SK-MEL-5 (cell line): ENCODE results near the gene THSD4. TPM values are rescaled to one million over a fixed set of nuclear protein-coding genes. Genes with fewer than 3 reads are reported as not detected.

ENCODE experiments used
- DNase-seq: peaks from one replicate; pipeline ENCODE4 v3.0.0-alpha.2; 2016; ENCODE audit warnings: low read depth, low spot score
- in situ Hi-C: cut with HindIII; loops from 2 replicates; pipeline ENCODE4 v1.10.0; 2016; ENCODE audit warnings: low sequenced_read_pairs, high pct_unique_total_duplicates, low pct_unique_long_range_greater_than_20kb
- total RNA-seq: library from RNA; depleted of rRNA; stranded (reverse); fragments of >200 nt; shearing (Covaris generic); gene quantifications from 2 replicates; pipeline ENCODE4 v1.2.3, GENCODE V29; 2014

THSD4 gene
- total RNA-seq, 1 experiment from 2014 or later = 0.50 TPM

DNA sequence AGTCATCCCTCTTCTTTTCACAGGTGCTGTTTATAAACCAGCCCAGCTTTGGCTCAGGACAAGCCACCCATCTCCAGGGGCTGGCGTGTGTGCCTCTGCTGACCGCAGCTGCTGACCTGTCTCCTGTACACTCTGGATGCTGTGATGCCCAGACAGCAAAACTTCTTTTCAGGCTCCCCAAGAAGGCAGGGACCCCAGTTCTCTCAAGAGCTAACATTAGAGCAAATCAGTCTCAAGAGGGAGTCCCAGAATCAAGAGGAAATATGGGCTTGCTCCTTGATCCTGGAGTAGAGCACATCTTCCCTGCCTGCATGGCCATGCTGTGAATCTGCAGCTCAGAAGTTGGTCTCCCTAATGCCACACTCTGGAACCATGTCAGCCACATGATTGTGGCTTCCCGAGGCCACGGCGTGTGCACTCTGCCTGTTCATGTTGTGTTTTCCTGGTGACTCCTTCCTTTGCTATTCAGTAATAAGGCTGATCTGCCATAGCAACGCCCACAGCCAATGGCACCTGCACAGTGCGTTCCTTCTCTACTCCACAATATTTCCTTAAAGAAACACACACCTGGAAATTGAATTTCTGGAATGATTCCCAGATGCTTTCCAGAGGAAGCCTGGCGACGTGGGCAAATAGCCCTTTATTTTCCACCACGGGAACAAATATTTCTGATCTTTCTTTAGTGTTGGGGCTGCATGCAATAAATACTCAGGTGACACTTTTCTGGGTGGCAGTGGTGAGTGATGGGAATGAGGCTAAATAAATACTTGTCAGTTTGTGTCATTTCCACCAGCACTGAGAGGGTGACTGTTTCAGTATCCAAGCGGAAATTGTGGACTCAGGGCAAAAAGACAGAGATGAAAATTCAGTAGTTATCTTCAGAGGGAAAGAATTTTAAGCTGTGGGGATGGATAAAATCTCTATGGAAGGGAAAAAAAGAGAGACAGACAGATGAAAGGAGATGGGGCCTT lies 21.9 kb upstream of the THSD4 start:
- no peak for DNase-seq
- in situ Hi-C loops = no loop called here

- DNase-seq = no peak
- in situ Hi-C loops = no loop called here
These were observed 21.1 kb upstream of the THSD4 start for GRCh38 chr15:71094137-71094536.

DNA sequence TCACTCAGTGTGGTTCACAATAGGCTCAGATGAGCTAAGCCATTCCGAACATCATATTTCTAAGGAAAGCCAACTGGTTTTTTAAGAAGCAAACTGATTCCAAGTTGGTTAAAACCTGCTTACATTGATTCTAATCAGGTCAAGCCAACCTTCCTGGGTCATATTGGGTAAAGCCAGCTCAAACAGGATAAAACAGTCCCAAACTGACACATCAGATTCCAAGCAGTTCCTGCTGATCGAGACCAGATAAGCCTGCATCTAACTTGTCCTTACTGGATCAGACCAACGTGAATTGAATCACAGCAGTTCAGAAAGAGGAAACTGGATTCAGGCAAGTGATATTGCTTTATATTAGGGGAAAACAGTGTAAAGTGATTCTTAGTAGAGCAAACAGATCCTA lies 18.6 kb upstream of the THSD4 start:
- no peak for DNase-seq
- in situ Hi-C loops = no loop called here

DNA sequence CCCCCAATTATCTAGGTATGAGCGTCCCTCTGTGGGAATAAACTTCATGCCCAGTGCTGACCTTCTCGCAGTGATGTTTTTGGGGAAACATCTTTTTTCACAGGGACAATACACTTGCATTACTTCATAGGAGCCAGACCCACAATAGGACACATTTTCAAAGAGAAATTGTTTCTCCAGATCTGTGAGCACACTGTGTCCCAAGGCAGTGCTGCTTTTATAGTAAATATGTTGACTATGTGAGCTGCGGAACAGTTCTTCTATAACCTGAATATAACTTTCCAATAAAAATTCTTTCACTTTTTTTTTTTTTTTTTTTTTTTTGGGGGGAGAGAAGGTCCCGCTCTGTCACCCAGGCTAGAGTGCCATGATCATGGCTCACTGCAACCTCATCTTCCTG lies 17.4 kb upstream of the THSD4 start:
- no peak for DNase-seq
- in situ Hi-C loops = no loop called here

DNA sequence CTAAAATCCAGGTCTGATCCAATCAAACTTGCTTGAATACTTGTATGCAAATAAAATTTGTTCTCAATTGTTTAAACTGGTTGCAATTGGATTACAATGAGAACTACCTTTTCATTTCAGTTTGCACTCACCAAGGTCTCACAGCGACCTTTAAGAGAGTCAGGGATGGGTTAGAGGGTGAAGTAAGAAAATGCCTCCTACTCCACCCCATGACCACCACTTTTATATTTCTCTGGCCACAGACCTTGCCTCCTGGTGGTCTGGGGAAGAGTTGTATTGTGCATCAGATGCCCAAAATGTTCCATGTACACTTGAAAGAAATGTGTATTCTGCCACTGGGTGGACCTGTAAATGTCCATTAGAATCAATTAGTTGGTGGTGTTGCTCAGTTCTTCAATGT lies 16.4 kb upstream of the THSD4 start:
- in situ Hi-C loops = no loop called here
- peak; percentile 10 for DNase-seq

- in situ Hi-C loops = no loop called here
- DNase-seq = peak; percentile 62
These were observed 12.1 kb upstream of the THSD4 start for GRCh38 chr15:71103102-71103676.

DNA sequence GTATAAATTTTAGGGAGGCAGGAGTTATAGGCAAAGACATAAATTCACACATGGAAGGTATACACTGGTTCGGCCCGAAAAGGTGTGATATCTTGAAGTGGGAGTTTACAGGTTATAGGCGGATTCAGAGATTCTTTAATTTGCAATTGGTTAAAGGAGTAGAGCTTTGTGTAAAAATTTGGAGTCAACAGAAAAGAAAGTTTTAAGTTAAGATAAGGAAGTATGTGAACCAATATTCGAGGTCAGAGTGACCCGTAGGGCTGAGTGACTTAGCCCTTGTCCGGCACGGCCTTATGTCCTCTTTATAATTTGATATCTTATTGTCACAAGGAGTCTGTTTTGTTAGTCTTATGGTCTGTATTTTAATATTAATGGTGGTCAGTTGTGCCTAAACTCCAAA lies 10.6 kb upstream of the THSD4 start:
- in situ Hi-C loops = no loop called here
- no peak for DNase-seq

- in situ Hi-C loops = no loop called here
These were observed 9.8 kb upstream of the THSD4 start for GRCh38 chr15:71105444-71105843.

GRCh38 chr15:71106802-71107500 lies 8.3 kb upstream of the THSD4 start:
- in situ Hi-C loops = no loop called here
- DNase-seq = no peak

More at GRCh38 chr15:71105444-71105843, 9.8 kb upstream of the THSD4 start:
- no peak for DNase-seq

- DNase-seq = no peak
- in situ Hi-C loops = no loop called here
These were observed 7.8 kb upstream of the THSD4 start for GRCh38 chr15:71107501-71107815.

DNA sequence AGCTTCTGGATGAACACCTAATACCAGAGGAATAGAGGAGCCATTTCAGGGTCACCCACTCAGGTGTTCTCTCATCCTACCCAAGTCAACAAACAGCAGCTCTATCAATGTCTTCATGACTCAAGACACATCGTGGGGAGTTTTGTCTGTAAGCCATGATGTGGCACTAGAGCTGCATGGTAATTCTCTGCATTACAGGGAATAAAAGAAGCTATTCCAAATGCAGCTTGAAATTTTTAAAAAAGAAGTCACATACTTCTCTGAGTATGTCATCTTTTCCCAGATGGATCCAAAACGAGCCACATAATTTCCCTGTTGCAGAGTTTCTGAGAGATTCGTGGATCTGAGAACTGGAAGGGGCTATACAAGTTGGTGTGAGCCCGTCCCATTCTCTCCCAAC lies 6.1 kb upstream of the THSD4 start:
- no peak for DNase-seq
- in situ Hi-C loops = no loop called here

- peak; percentile 6 for DNase-seq
- in situ Hi-C loops = no loop called here
These were observed 5.4 kb upstream of the THSD4 start for GRCh38 chr15:71109905-71110304.

- no peak for DNase-seq
- in situ Hi-C loops = no loop called here
These were observed 4.7 kb upstream of the THSD4 start for GRCh38 chr15:71110405-71111180.

GRCh38 chr15:71111181-71111565 lies 4.1 kb upstream of the THSD4 start:
- DNase-seq = no peak
- in situ Hi-C loops = no loop called here

GRCh38 chr15:71111950-71112349 lies 3.3 kb upstream of the THSD4 start:
- in situ Hi-C loops = no loop called here
- no peak for DNase-seq

- DNase-seq = no peak
- in situ Hi-C loops = no loop called here
These were observed 2.8 kb upstream of the THSD4 start for GRCh38 chr15:71112429-71112828.

- in situ Hi-C loops = no loop called here
- no peak for DNase-seq
These were observed 1.1 kb upstream of the THSD4 start for GRCh38 chr15:71114066-71114680.
